Tibial artery (tissue), 4 donors: ENCODE results near the gene ANXA8.

ENCODE experiments used
- DNase-seq, 2 donors: peaks; one replicate each; pipeline ENCODE4 v3.0.0-alpha.2; 2019
- H3K27ac ChIP-seq, 2 donors: fragments of 200-600 bp; sonication (generic) in 1 of 2; 1 replicate in 1 of 2; 2 replicates in 1 of 2; pipeline ENCODE4 v1.5.1; 2018 to 2019; ENCODE audit warnings: mild to moderate bottlenecking in 1 of 2
- H3K27me3 ChIP-seq, 2 donors: fragments of 200-600 bp; sonication (generic) in 1 of 2; one replicate each; pipeline versions ENCODE4 v1.5.1 to v1.6.0; 2016 to 2019
- H3K36me3 ChIP-seq, 3 donors: fragments of 200-600 bp; sonication (generic) in 2 of 3; one replicate each; pipeline ENCODE4 v1.5.1; 2016 to 2019; ENCODE audit warnings: mild to moderate bottlenecking in 2 of 3
- H3K4me1 ChIP-seq, 4 donors: fragments of 200-600 bp; sonication (generic) in 2 of 4; 1 replicate in 3 of 4; 2 replicates in 1 of 4; pipeline ENCODE4 v1.5.1; 2016 to 2019
- H3K4me3 ChIP-seq, 2 donors: fragments of 200-600 bp; sonication (generic) in 1 of 2; 1 replicate in 1 of 2; 2 replicates in 1 of 2; pipeline ENCODE4 v1.5.1; 2018 to 2019; ENCODE audit warnings: mild to moderate bottlenecking in 2 of 2
- H3K9me3 ChIP-seq, 3 donors: fragments of 200-600 bp; sonication (generic) in 1 of 3; one replicate each; pipeline ENCODE4 v1.5.1; 2016 to 2019
- CTCF ChIP-seq, 2 experiments: fragments of 200-600 bp in 1 of 2; fragments of 450-650 bp in 1 of 2; IDR thresholded peaks; one replicate each; pipeline ENCODE4 v1.5.1; 2017 to 2019; ENCODE audit warnings: antibody characterized with exemption in 2 of 2, mild to moderate bottlenecking in 1 of 2, moderate library complexity in 1 of 2
- intact Hi-C: fragments of 100-400 bp; cut with DNase I; formaldehyde crosslinking; loops from one replicate; pipeline ENCODE4 v1.15.0; 2023; ENCODE audit warnings: low total_unique reads

The ANXA8 gene

GRCh38 chr10:47451273-47451997, 32.5 kb downstream of the ANXA8 start:
- peaks cover 0 to 5% (median 0%) of the 10 kb centered on the region in 3 donors for H3K9me3 ChIP-seq
- intact Hi-C loops, result no loop called here
- H3K36me3 ChIP-seq, result no peaks in the 10 kb centered on the region
- no peak for TF ChIP-seq CTCF (IDR thresholded peaks at IDR 0.05)
- no peaks in the 10 kb centered on the region for H3K4me1 ChIP-seq
- H3K27ac ChIP-seq, result no peak overlapping the region
- H3K4me3 ChIP-seq, result no peak overlapping the region
- no peak for DNase-seq
- H3K27me3 ChIP-seq, result no peaks in the 10 kb centered on the region

GRCh38 chr10:47450442-47450841, 33.5 kb downstream of the ANXA8 start:
- H3K4me3 ChIP-seq, result no peak overlapping the region
- no peaks in the 10 kb centered on the region for H3K27me3 ChIP-seq
- intact Hi-C loops, result no loop called here
- H3K36me3 ChIP-seq, result no peaks in the 10 kb centered on the region
- no peak for DNase-seq
- peaks cover 0 to 9% (median 0%) of the 10 kb centered on the region in 3 donors for H3K9me3 ChIP-seq
- no peak for TF ChIP-seq CTCF (IDR thresholded peaks at IDR 0.05)
- no peaks in the 10 kb centered on the region for H3K4me1 ChIP-seq
- no peak overlapping the region for H3K27ac ChIP-seq

- intact Hi-C loops, result no loop called here
- Histone ChIP-seq H3K36me3 (no peaks in the 10 kb centered on the region), H3K4me1 (no peaks in the 10 kb centered on the region), H3K27ac (no peak overlapping the region), H3K27me3 (no peaks in the 10 kb centered on the region), H3K4me3 (no peak overlapping the region), H3K9me3 (peaks cover 0 to 9% (median 4%) of the 10 kb centered on the region in 3 donors)
- TF ChIP-seq CTCF (IDR thresholded peaks at IDR 0.05), result no peak
- no peak for DNase-seq
Measured at GRCh38 chr10:47449979-47450378, 33.9 kb downstream of the ANXA8 start.

GRCh38 chr10:47449102-47449978, 34.6 kb downstream of the ANXA8 start:
- Histone ChIP-seq H3K4me1 (no peaks in the 10 kb centered on the region), H3K27ac (no peak overlapping the region), H3K27me3 (no peaks in the 10 kb centered on the region), H3K36me3 (no peaks in the 10 kb centered on the region), H3K4me3 (no peak overlapping the region), H3K9me3 (peaks cover 0 to 9% (median 4%) of the 10 kb centered on the region in 3 donors)
- DNase-seq, result no peak
- intact Hi-C loops, result no loop called here
- no peak for TF ChIP-seq CTCF (IDR thresholded peaks at IDR 0.05)

- no peaks in the 10 kb centered on the region for H3K36me3 ChIP-seq
- DNase-seq, result no peak
- no peaks in the 10 kb centered on the region for H3K27me3 ChIP-seq
- H3K27ac ChIP-seq, result no peak overlapping the region
- no peak overlapping the region for H3K4me3 ChIP-seq
- intact Hi-C loops, result no loop called here
- H3K9me3 ChIP-seq, result peaks cover 0 to 9% (median 4%) of the 10 kb centered on the region in 3 donors
- TF ChIP-seq CTCF (IDR thresholded peaks at IDR 0.05), result no peak
- no peaks in the 10 kb centered on the region for H3K4me1 ChIP-seq
Measured at GRCh38 chr10:47447705-47448104, 36.2 kb downstream of the ANXA8 start.
